SK-N-SH (cell line): ENCODE data around the gene RNF167. TPM values are rescaled to one million over a fixed set of nuclear protein-coding genes. Genes with fewer than 3 reads are reported as not detected.

Source experiments
- CTCF ChIA-PET: fragments of 300-600, 350-600 bp; formaldehyde crosslinking; extraction: SDS; loops from one replicate; lab custom pipeline; 2021; lab: Yijun Ruan, JAX
- POLR2A ChIA-PET: fragments of 350-600 bp; sonication (Branson Sonifier 250); formaldehyde crosslinking; extraction: SDS; loops from one replicate; lab custom pipeline; 2020; ENCODE audit warnings: antibody characterized with exemption, inconsistent platforms; lab: Yijun Ruan, JAX
- DNase-seq: peaks from one replicate; pipeline ENCODE4 v3.0.0; 2012
- H2AFZ ChIP-seq: fragments of 200-600 bp; sonication (generic); 2 replicates; pipeline ENCODE4 v1.8.1; 2016; ENCODE audit warnings: antibody characterized with exemption, mild to moderate bottlenecking, low read depth
- H3F3A ChIP-seq: fragments of 200-600 bp; sonication (generic); replicated peaks from 2 replicates; pipeline ENCODE3; 2016; ENCODE audit warnings: antibody characterized with exemption, mild to moderate bottlenecking; ENCODE audit not compliant: insufficient read depth
- H3K27ac ChIP-seq, 2 experiments: fragments of 200-500 bp in 1 of 2; fragments of 200-600 bp in 1 of 2; sonication (Bioruptor generic) in 1 of 2; sonication (generic), shearing (Covaris generic) in 1 of 2; 2 replicates each; pipeline versions ENCODE4 v1.5.1 to v1.6.1; 2014 to 2016; ENCODE audit warnings: low read depth in 2 of 2, inconsistent platforms in 1 of 2, low read length in 1 of 2, mild to moderate bottlenecking in 1 of 2, mixed read lengths in 1 of 2
- H3K27me3 ChIP-seq: fragments of 200-600 bp; sonication (generic), shearing (Covaris generic); 2 replicates; pipeline ENCODE4 v1.6.1; 2016; ENCODE audit warnings: mixed run types; ENCODE audit not compliant: insufficient read depth
- H3K36me3 ChIP-seq, 2 experiments: fragments of 200-500 bp in 1 of 2; fragments of 200-600 bp in 1 of 2; sonication (Bioruptor generic) in 1 of 2; sonication (generic) in 1 of 2; replicated peaks in 1 of 2; 2 replicates each; pipeline versions ENCODE3 to v1.5.1; 2014 to 2016; ENCODE audit warnings: low read length in 1 of 2, mild to moderate bottlenecking in 1 of 2; ENCODE audit not compliant: insufficient read depth in 2 of 2, control insufficient read depth in 1 of 2
- H3K4me1 ChIP-seq, 2 experiments: fragments of 200-500 bp in 1 of 2; fragments of 200-600 bp in 1 of 2; sonication (Bioruptor generic) in 1 of 2; sonication (generic), shearing (Covaris generic) in 1 of 2; 2 replicates each; pipeline versions ENCODE4 v1.5.1 to v1.6.1; 2014 to 2016; ENCODE audit warnings: low read depth in 1 of 2, low read length in 1 of 2, mixed run types in 1 of 2; ENCODE audit not compliant: insufficient read depth in 2 of 2, control insufficient read depth in 1 of 2
- H3K4me2 ChIP-seq: fragments of 200-600 bp; sonication (generic), shearing (Covaris generic); 2 replicates; pipeline ENCODE4 v1.6.1; 2017; ENCODE audit warnings: mixed run types
- H3K4me3 ChIP-seq, 2 experiments: fragments of 200-500 bp in 1 of 2; fragments of 200-600 bp in 1 of 2; sonication (Bioruptor generic) in 1 of 2; sonication (generic), shearing (Covaris generic) in 1 of 2; 2 replicates each; pipeline versions ENCODE4 v1.5.1 to v1.8.1; 2014 to 2016; ENCODE audit warnings: low read depth in 2 of 2, inconsistent platforms in 1 of 2, low read length in 1 of 2, mild to moderate bottlenecking in 1 of 2, mixed read lengths in 1 of 2, moderate library complexity in 1 of 2
- H3K79me2 ChIP-seq: fragments of 200-600 bp; sonication (generic); 2 replicates; pipeline ENCODE4 v1.8.1; 2017; ENCODE audit warnings: mild to moderate bottlenecking; ENCODE audit not compliant: insufficient read depth
- H3K9ac ChIP-seq: fragments of 200-600 bp; sonication (generic); 2 replicates; pipeline ENCODE4 v1.6.1; 2017; ENCODE audit warnings: mixed run types
- H3K9me2 ChIP-seq: fragments of 200-600 bp; sonication (generic); 2 replicates; pipeline ENCODE4 v1.6.1; 2017; ENCODE audit warnings: mixed run types
- H3K9me3 ChIP-seq: fragments of 200-600 bp; sonication (generic); 2 replicates; pipeline ENCODE4 v1.6.1; 2017; ENCODE audit warnings: mixed run types, mild to moderate bottlenecking, moderate library complexity
- H4K20me1 ChIP-seq: fragments of 200-600 bp; sonication (generic); 2 replicates; pipeline ENCODE4 v1.6.1; 2017; ENCODE audit warnings: mild to moderate bottlenecking, mixed run types; ENCODE audit not compliant: insufficient read depth
- CTCF ChIP-seq: fragments of 200-600 bp; sonication (generic); IDR thresholded peaks from 2 replicates; pipeline ENCODE4 v1.6.1; 2017; ENCODE audit warnings: antibody characterized with exemption, mild to moderate bottlenecking, moderate library complexity
- ELF1 ChIP-seq: IDR thresholded peaks from 2 replicates; pipeline ENCODE4 v1.4.0; 2012
- FOXJ3 ChIP-seq: sonication (generic); formaldehyde crosslinking; IDR thresholded peaks from 2 replicates; pipeline ENCODE4 v1.5.1; 2020; ENCODE audit warnings: mild to moderate bottlenecking, missing genetic modification reagents
- GATA2 ChIP-seq: sonication (generic); formaldehyde crosslinking; IDR thresholded peaks from 2 replicates; pipeline ENCODE4 v1.5.0; 2020; ENCODE audit warnings: mild to moderate bottlenecking, missing genetic modification reagents
- JUND ChIP-seq: IDR thresholded peaks from 2 replicates; pipeline ENCODE4 v1.4.0; 2012
- MAX ChIP-seq: IDR thresholded peaks from 2 replicates; pipeline ENCODE4 v1.4.0; 2012; ENCODE audit warnings: low read depth
- NFIC ChIP-seq: IDR thresholded peaks from 2 replicates; pipeline ENCODE4 v1.4.0; 2012; ENCODE audit warnings: borderline replicate concordance
- WGBS: methylation state at CpG from one replicate; pipeline ENCODE4 v1.1.6; 2017; ENCODE audit warnings: low lambda C conversion rate; 5-methylcytosine and 5-hydroxymethylcytosine counted together
- polyA plus RNA-seq, 3 experiments: library from polyadenylated mRNA; depleted of rRNA; stranded (reverse); fragments of >200 nt; gene quantifications; 2 replicates each; pipeline ENCODE4 v1.2.3, GENCODE V29; 2012
- TF ChIP-seq, protein P1 (sequence below): IDR thresholded peaks from 2 replicates; pipeline ENCODE4 v1.4.0; 2012; ENCODE audit warnings: low read depth, borderline replicate concordance

The RNF167 gene
- polyA plus RNA-seq, 1 of the 3 experiments (the other 2 are of a cell fraction) = 115 TPM

DNA sequence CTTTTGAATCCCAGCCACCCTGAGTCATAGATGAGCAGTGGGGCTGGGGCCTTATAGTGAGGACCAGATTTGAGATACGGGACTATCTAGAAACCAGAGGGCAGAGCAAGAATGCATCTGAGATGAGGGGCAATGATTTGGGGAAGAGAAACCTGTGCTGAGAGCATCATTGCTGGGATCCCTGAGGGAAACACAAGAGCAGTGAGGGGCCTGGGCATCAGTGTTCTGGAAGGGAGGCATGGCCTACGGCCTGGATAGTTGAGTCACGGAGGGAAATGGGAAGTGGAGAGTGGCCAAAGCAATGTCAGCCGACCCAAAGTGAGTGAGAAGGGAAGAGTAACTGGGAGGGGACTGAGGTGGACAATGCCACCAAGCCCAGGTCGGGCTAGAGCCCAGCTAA is 42.2 kb downstream of the RNF167 start:
- H2AFZ ChIP-seq = no peak overlapping the region
- TF ChIP-seq, protein P1, sequence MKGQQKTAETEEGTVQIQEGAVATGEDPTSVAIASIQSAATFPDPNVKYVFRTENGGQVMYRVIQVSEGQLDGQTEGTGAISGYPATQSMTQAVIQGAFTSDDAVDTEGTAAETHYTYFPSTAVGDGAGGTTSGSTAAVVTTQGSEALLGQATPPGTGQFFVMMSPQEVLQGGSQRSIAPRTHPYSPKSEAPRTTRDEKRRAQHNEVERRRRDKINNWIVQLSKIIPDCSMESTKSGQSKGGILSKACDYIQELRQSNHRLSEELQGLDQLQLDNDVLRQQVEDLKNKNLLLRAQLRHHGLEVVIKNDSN = no peak
- no peak for TF ChIP-seq FOXJ3
- no peak for DNase-seq
- no peak overlapping the region for H3K9ac ChIP-seq
- no peaks in the 10 kb centered on the region for H4K20me1 ChIP-seq
- no peak overlapping the region for H3K4me2 ChIP-seq
- peaks cover 9 to 31% of the 10 kb centered on the region in 2 experiments for H3K36me3 ChIP-seq
- H3K4me1 ChIP-seq = peaks cover 0 to 8% of the 10 kb centered on the region in 2 experiments; a peak in 1 of 4 replicates
- no peaks in the 10 kb centered on the region for H3K27me3 ChIP-seq
- ChIA-PET CTCF (interaction anchor here (1.9 kb wide), 1 partner anchor 80 kb away, joined by 9 read pairs; no protein-coding TSS in a partner anchor), POLR2A (interaction anchor here (1.0 kb wide), 1 partner anchor 12 kb away, joined by 3 read pairs; no protein-coding TSS in a partner anchor)
- peaks cover 3% of the 10 kb centered on the region; the same call in 1 of the 2 replicates for H3K79me2 ChIP-seq
- no peaks in the 10 kb centered on the region for H3K9me3 ChIP-seq
- H3K27ac ChIP-seq = no peak overlapping the region
- H3K4me3 ChIP-seq = no peak overlapping the region
- H3K9me2 ChIP-seq = no peaks in the 10 kb centered on the region
- 72% methylated on average over 5 of the region's 5 CpGs for WGBS
- H3F3A ChIP-seq = no peaks in the 10 kb centered on the region

DNA sequence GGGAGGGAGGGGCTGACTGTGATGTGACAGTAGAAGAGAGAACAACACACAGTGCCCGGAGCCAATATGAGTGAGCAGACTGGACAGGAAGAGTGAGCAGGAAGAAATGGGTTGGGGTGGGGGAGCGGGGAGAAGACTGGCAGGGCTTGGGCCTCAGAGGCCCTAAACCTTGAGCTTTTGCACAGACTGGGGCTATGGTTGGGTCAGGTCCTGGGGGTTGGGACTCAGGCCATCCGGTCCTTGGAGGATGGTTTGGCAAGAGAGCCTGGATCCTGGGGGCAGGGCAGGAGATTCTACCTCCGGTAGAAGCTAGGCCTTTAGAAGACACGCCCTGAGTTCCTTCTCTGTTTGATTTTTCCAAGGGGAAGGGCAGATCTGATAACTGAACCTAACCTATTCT is 46.3 kb downstream of the RNF167 start:
- Histone ChIP-seq H2AFZ (peak overlapping the region; percentile 90), H3F3A (peaks cover 4% of the 10 kb centered on the region), H3K27me3 (no peaks in the 10 kb centered on the region), H3K9me2 (no peaks in the 10 kb centered on the region), H3K9me3 (no peaks in the 10 kb centered on the region), H3K36me3 (peaks cover 0 to 9% of the 10 kb centered on the region in 2 experiments), H3K79me2 (peaks cover 3% of the 10 kb centered on the region; the same call in 1 of the 2 replicates), H4K20me1 (no peaks in the 10 kb centered on the region), H3K9ac (peak overlapping the region; percentile 75), H3K4me2 (peak overlapping the region; percentile 92), H3K27ac (peak overlapping the region; percentile 9 to 18; a peak in 1 of 4 replicates), H3K4me1 (peaks cover 7 to 18% of the 10 kb centered on the region in 2 experiments; a peak in 2 of 4 replicates), H3K4me3 (peak overlapping the region; percentile 83 to 96)
- TF ChIP-seq ELF1 (no peak), JUND (no peak), NFIC (no peak), MAX (no peak), GATA2 (CRISPR knock-in tag) (no peak), CTCF (no peak)
- WGBS = 85% methylated on average over 5 of the region's 5 CpGs
- CTCF ChIA-PET = interaction anchor here (0.9 to 5.7 kb wide), 18 partner anchors 8 to 197 kb away, joined by 3 to 54 read pairs (median 6); partner anchors contain the start of genes ENO3, GP1BA, INCA1 and KIF1C
- POLR2A ChIA-PET = interaction anchor here (0.9 to 1.4 kb wide), 3 partner anchors 8 to 39 kb away, joined by 3 to 5 read pairs (median 4); partner anchors contain the start of gene SPAG7
- no peak for DNase-seq
